HepG2 (cell line): ENCODE data around the gene UGP2. TPM values are rescaled to one million over a fixed set of nuclear protein-coding genes. Genes with fewer than 3 reads are reported as not detected.

Experiments
- ASH2L ChIP-seq: fragments of 300-600, 200-600 bp; sonication (generic); IDR thresholded peaks from 2 replicates; pipeline ENCODE4 v1.7.0; 2017; ENCODE audit warnings: low read depth, mild to moderate bottlenecking, moderate library complexity, mixed read lengths, low read length; ENCODE audit not compliant: insufficient read length
- ETS1 ChIP-seq: sonication (generic); formaldehyde crosslinking; IDR thresholded peaks from 2 replicates; pipeline ENCODE4 v1.4.0; 2020; ENCODE audit warnings: missing genetic modification reagents
- FOSL1 ChIP-seq: sonication (generic); formaldehyde crosslinking; IDR thresholded peaks from 2 replicates; pipeline ENCODE4 v1.9.0; 2021; ENCODE audit warnings: missing genetic modification reagents, borderline replicate concordance
- GTF3A ChIP-seq: sonication (generic); formaldehyde crosslinking; conservative IDR thresholded peaks from 2 replicates; pipeline ENCODE4 v1.4.0; 2020; ENCODE audit warnings: mild to moderate bottlenecking, missing genetic modification reagents
- ISX ChIP-seq: sonication (generic); formaldehyde crosslinking; conservative IDR thresholded peaks from 2 replicates; pipeline ENCODE4 v1.5.0; 2020; ENCODE audit warnings: missing genetic modification reagents
- NCOR1 ChIP-seq: fragments of 200-600 bp; sonication (generic); IDR thresholded peaks from 2 replicates; pipeline ENCODE4 v1.7.0; 2017; ENCODE audit warnings: antibody characterized with exemption, low read length, borderline replicate concordance
- NR2C2 ChIP-seq: sonication (generic); formaldehyde crosslinking; IDR thresholded peaks from 2 replicates; pipeline ENCODE4 v1.4.0; 2020; ENCODE audit warnings: missing genetic modification reagents, mild to moderate bottlenecking, moderate library complexity, borderline replicate concordance
- RAD21 ChIP-seq: fragments of 450-650 bp; formaldehyde crosslinking; IDR thresholded peaks from 2 replicates; pipeline ENCODE4 v1.5.0; 2020; ENCODE audit warnings: mild to moderate bottlenecking
- SAP130 ChIP-seq: IDR thresholded peaks from 2 replicates; pipeline ENCODE4 v1.6.1; 2016; ENCODE audit warnings: low read depth
- SMAD1 ChIP-seq: sonication (generic); formaldehyde crosslinking; IDR thresholded peaks from 2 replicates; pipeline ENCODE4 v1.4.0; 2020; ENCODE audit warnings: missing genetic modification reagents, low read depth, mild to moderate bottlenecking, borderline replicate concordance
- SP1 ChIP-seq, 2 experiments: fragments of 450-650 bp in 1 of 2; sonication (generic) in 1 of 2; formaldehyde crosslinking in 1 of 2; IDR thresholded peaks; 2 replicates each; pipeline versions ENCODE4 v1.4.0 to v1.6.1; 2016 to 2020; ENCODE audit warnings: missing genetic modification reagents in 1 of 2
- STAG1 ChIP-seq: sonication (generic); formaldehyde crosslinking; IDR thresholded peaks from 2 replicates; pipeline ENCODE4 v1.4.0; 2020; ENCODE audit warnings: missing genetic modification reagents
- STAT5B ChIP-seq: sonication (generic); formaldehyde crosslinking; IDR thresholded peaks from 2 replicates; pipeline ENCODE4 v1.4.0; 2020; ENCODE audit warnings: missing genetic modification reagents
- TAF1 ChIP-seq: sonication (generic); formaldehyde crosslinking; IDR thresholded peaks from 2 replicates; pipeline ENCODE4 v1.4.0; 2020; ENCODE audit warnings: missing genetic modification reagents
- YEATS2 ChIP-seq: sonication (generic); formaldehyde crosslinking; IDR thresholded peaks from 2 replicates; pipeline ENCODE4 v1.4.0; 2020; ENCODE audit warnings: missing genetic modification reagents, borderline replicate concordance
- ZFP82 ChIP-seq: sonication (generic); formaldehyde crosslinking; IDR thresholded peaks from 2 replicates; pipeline ENCODE4 v1.5.1; 2020; ENCODE audit warnings: mild to moderate bottlenecking, missing genetic modification reagents, borderline replicate concordance
- ZNF12 ChIP-seq: sonication (generic); formaldehyde crosslinking; IDR thresholded peaks from 2 replicates; pipeline ENCODE4 v1.5.0; 2020; ENCODE audit warnings: missing genetic modification reagents
- ZNF329 ChIP-seq: sonication (generic); formaldehyde crosslinking; IDR thresholded peaks from 2 replicates; pipeline ENCODE4 v1.9.0; 2021; ENCODE audit warnings: low read depth, mild to moderate bottlenecking, missing genetic modification reagents
- ZNF558 ChIP-seq: sonication (generic); formaldehyde crosslinking; IDR thresholded peaks from 2 replicates; pipeline ENCODE4 v1.9.0; 2022; ENCODE audit warnings: mild to moderate bottlenecking, missing genetic modification reagents, borderline replicate concordance
- ZNF567 ChIP-seq: sonication (generic); formaldehyde crosslinking; IDR thresholded peaks from 2 replicates; pipeline ENCODE4 v1.8.1; 2023; ENCODE audit warnings: mild to moderate bottlenecking, missing genetic modification reagents, borderline replicate concordance
- ZSCAN21 ChIP-seq: sonication (generic); formaldehyde crosslinking; IDR thresholded peaks from 2 replicates; pipeline ENCODE4 v1.8.0; 2022; ENCODE audit warnings: mild to moderate bottlenecking, missing genetic modification reagents, moderate library complexity, borderline replicate concordance
- ZSCAN30 ChIP-seq: sonication (generic); formaldehyde crosslinking; IDR thresholded peaks from 2 replicates; pipeline ENCODE4 v1.5.0; 2020; ENCODE audit warnings: mild to moderate bottlenecking, missing genetic modification reagents
- polyA plus RNA-seq, 8 experiments: library from polyadenylated mRNA; depleted of rRNA in 3 of 8; stranded (reverse) in 7 of 8; unstranded in 1 of 8; fragments of >200 nt; fragmentation: Illumina TruSeq in 4 of 8; extraction: Trizol in 4 of 8; gene quantifications; 2 replicates each; pipeline versions ENCODE4 v1.2.1 to v1.2.3, GENCODE V29; 2011 to 2016; ENCODE audit warnings: low read depth in 4 of 8, missing spikeins in 1 of 8, mixed read lengths in 1 of 8; ENCODE audit not compliant: insufficient read depth in 1 of 8
- total RNA-seq, 5 experiments: library from RNA; depleted of rRNA; stranded (reverse); fragments of >200 nt; fragmentation: Illumina TruSeq; extraction: Trizol; gene quantifications; 2 replicates each; pipeline ENCODE4 v1.2.3, GENCODE V29; 2016; ENCODE audit warnings: low read depth in 1 of 5
- TF ChIP-seq, protein P1 (sequence below): sonication (generic); formaldehyde crosslinking; IDR thresholded peaks from 2 replicates; pipeline ENCODE4 v1.5.0; 2020; ENCODE audit warnings: missing genetic modification reagents
- TF ChIP-seq, protein P2 (sequence below): sonication (generic); formaldehyde crosslinking; IDR thresholded peaks from 2 replicates; pipeline ENCODE4 v1.4.0; 2020; ENCODE audit warnings: missing genetic modification reagents, mild to moderate bottlenecking, borderline replicate concordance
- TF ChIP-seq, protein P3 (sequence below): sonication (generic); formaldehyde crosslinking; conservative IDR thresholded peaks from 2 replicates; pipeline ENCODE4 v1.8.0; 2022; ENCODE audit warnings: low read depth, missing genetic modification reagents

UGP2 gene
- total and polyA plus RNA-seq, 2 of the 13 experiments (the other 11 are each of a cell fraction or from before 2014, with no cell fraction given): 96.0 to 134 TPM

DNA sequence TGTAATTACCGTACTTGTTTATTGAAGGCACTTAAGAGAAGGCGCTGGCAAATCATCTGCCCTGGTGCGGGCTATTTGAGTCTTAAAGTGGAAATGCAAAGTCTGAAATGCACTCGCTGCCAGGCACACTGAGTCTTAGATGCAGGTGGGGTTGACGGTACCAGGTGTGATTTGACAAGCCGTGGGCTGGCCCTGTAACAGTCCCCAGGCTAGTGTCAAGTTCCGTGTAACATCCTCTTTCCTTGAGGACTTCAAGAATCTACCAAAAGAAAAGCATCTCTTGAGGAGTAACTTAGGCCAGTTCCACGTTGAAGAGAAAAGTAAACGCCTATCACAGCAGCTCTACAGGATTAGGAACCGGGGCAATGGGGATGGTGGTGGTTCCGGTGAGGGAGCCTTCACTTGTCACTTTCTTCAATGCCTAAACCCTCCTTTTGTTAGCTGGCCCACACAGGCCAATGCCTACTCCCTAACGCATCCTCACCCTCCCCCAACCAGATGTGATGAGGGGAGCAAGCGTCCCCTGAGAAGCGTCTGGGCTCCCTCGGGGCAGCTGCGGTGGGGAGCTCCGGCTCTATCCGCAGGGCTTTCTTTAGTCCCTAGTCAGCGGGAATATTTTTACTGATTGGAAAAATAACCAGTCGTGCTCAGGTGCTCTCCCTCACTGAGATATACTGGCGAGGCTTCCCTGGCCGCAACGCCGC, 1.5 kb upstream of the UGP2 start (continued):
- TF ChIP-seq FOSL1 (CRISPR knock-in tag) (no peak; the same call in 1 of the 2 replicates), ZNF567 (CRISPR knock-in tag) (no peak; the same call in 1 of the 2 replicates), YEATS2 (no peak), ETS1 (CRISPR knock-in tag) (peak; percentile 77), ISX (CRISPR knock-in tag) (peak; percentile 11; the same call in 1 of the 2 replicates), ZSCAN21 (CRISPR knock-in tag) (no peak), SP1 (IDR thresholded peaks at IDR 0.05) (no peak), SP1 (CRISPR knock-in tag; IDR thresholded peaks at IDR 0.05) (no peak), NCOR1 (no peak), ZNF12 (no peak; the same call in 1 of the 2 replicates), SMAD1 (CRISPR knock-in tag) (0 out of 2 replicates have a peak, but pooled peaks have one; percentile 54), ZSCAN30 (CRISPR knock-in tag) (0 out of 2 replicates have a peak, but pooled peaks have one; percentile 26), STAG1 (no peak), RAD21 (CRISPR knock-in tag) (no peak), TAF1 (CRISPR knock-in tag) (no peak), ZNF329 (CRISPR knock-in tag) (no peak), ASH2L (no peak), STAT5B (CRISPR knock-in tag) (no peak), NR2C2 (CRISPR knock-in tag) (no peak), ZFP82 (CRISPR knock-in tag) (peak; percentile 39; the same call in 1 of the 2 replicates), SAP130 (CRISPR knock-in tag) (no peak), GTF3A (CRISPR knock-in tag) (peak; percentile 71; the same call in 1 of the 2 replicates), ZNF558 (peak; percentile 18; the same call in 1 of the 2 replicates)
- TF ChIP-seq, protein P1, sequence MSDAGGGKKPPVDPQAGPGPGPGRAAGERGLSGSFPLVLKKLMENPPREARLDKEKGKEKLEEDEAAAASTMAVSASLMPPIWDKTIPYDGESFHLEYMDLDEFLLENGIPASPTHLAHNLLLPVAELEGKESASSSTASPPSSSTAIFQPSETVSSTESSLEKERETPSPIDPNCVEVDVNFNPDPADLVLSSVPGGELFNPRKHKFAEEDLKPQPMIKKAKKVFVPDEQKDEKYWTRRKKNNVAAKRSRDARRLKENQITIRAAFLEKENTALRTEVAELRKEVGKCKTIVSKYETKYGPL (CRISPR knock-in tag): no peak
- TF ChIP-seq, protein P2, sequence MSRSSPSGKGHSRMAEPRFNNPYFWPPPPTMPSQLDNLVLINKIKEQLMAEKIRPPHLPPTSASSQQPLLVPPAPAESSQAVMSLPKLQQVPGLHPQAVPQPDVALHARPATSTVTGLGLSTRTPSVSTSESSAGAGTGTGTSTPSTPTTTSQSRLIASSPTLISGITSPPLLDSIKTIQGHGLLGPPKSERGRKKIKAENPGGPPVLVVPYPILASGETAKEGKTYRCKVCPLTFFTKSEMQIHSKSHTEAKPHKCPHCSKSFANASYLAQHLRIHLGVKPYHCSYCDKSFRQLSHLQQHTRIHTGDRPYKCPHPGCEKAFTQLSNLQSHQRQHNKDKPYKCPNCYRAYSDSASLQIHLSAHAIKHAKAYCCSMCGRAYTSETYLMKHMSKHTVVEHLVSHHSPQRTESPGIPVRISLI (CRISPR knock-in tag): peak; percentile 35; the same call in 1 of the 2 replicates
- TF ChIP-seq, protein P3, sequence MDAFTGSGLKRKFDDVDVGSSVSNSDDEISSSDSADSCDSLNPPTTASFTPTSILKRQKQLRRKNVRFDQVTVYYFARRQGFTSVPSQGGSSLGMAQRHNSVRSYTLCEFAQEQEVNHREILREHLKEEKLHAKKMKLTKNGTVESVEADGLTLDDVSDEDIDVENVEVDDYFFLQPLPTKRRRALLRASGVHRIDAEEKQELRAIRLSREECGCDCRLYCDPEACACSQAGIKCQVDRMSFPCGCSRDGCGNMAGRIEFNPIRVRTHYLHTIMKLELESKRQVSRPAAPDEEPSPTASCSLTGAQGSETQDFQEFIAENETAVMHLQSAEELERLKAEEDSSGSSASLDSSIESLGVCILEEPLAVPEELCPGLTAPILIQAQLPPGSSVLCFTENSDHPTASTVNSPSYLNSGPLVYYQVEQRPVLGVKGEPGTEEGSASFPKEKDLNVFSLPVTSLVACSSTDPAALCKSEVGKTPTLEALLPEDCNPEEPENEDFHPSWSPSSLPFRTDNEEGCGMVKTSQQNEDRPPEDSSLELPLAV (CRISPR knock-in tag): no peak; the same call in 1 of the 2 replicates
